Colon (tissue), 2 donors: ENCODE data around the gene HCAR2.
"Not testable (repeated sequence)": the region's sequence is repeated elsewhere in the genome, so short reads cannot be mapped to it uniquely, and the experiment has no call there.

Source experiments
- FAIRE-seq: peaks from 2 replicates; lab custom pipeline; 2012; peaks lifted over from hg19 to GRCh38; lab: Jason Lieb, UNC
- donor health status: control.
- donor health status: control.

Gene HCAR2

GRCh38 chr12:122665349-122665748, 37.8 kb downstream of the HCAR2 start:
- FAIRE-seq, result no peak

GRCh38 chr12:122661938-122662337, 41.2 kb downstream of the HCAR2 start:
- FAIRE-seq, result no peak

GRCh38 chr12:122661246-122661645, 41.9 kb downstream of the HCAR2 start:
- no peak for FAIRE-seq

DNA sequence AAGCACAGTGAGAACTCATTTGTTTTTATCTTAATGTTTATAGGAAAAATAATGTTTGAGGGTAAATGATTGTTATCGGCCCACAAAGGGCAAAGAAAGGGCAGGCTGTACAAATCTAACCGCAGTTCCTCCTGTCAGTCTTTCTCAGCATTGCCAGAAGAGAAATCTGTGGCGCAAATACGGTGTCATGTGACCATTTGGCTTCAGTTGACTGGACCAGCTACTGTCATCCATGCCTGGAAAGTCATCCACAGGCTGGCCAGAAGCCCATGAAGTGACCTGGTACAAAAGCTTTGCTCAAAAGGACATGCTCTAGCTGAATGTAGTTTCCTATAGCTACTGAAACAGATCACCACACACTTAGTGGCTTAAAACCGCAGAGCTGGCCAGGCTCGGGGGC, 43.6 kb downstream of the HCAR2 start:
- FAIRE-seq, result no peak

DNA sequence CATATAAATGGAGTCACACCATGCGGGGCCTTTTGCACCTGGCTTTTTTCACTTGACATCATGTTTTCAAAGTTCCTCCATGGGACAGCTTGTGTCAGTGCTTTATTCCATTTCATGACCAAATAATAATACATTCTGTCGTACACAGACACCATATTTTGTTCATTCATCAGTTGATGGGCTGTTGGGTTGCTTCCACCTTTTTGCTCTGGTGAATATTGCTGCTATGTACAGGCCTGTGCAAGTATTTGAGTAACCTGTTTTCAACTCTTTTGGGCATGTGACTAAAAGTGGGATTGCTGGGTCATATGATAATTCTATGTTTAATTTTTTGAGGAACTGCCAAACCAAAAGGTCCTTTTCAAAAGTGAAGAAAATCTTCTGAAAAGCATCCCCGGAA, 46.9 kb downstream of the HCAR2 start:
- no peak for FAIRE-seq

- not testable (repeated sequence) for FAIRE-seq
Observed at GRCh38 chr12:122653291-122653690, 49.9 kb downstream of the HCAR2 start.

DNA sequence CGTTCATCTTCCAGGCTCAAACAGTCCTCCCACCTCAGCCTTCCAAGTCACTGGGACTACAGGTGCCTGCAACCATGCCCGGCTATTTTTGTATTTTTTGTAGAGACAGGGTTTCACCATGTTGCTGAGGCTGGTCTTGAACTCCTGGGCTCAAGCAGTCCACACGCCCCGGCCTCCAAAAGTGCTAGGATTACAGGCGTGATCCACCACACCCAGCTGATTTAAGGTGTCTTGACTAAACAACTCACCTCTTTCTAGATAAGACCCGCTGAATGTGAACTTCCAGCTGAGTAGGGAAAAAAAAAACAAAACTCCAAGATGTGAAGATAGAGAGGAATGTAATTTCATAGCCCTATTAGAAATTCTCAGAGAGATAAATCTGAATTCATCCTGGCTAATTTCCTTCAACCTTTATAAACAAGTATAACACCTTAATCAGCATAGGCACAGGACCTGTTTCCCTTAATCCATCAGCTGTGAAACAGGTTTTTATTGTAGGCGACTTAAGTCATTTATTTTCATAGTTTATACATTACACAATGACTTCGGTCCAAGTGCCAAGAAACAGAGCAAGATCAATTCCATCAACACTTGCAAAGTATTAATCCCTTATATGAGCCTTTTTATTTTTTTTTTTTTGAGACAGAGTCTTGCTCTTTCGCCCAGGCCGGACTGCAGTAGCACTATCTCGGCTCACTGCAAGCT, 51.5 kb downstream of the HCAR2 start:
- FAIRE-seq, result no peak
